ENCODE results near the gene GPR180.
"Not testable (repeated sequence)": the region's sequence is repeated elsewhere in the genome, so short reads cannot be mapped to it uniquely, and the experiment has no call there.

GRCh38 chr13:94637677-94638076 is 36.0 kb downstream of the GPR180 start:
- not testable (repeated sequence) for TF ChIP-seq CTCF (IDR thresholded peaks at IDR 0.05; ENCODE audit: borderline replicate concordance, extremely low read depth, low read length, poor library complexity, severe bottlenecking); EZH2 (IDR thresholded peaks at IDR 0.05; ENCODE audit: borderline replicate concordance, low read depth, low read length, severe bottlenecking)
